ENCODE measurements around the gene ZNF354B. TPM values are rescaled to one million over a fixed set of nuclear protein-coding genes. Genes with fewer than 3 reads are reported as not detected.
"Not testable (repeated sequence)": the region's sequence is repeated elsewhere in the genome, so short reads cannot be mapped to it uniquely, and the experiment has no call there.

ZNF354B gene
- total RNA-seq, 1 donor from 2014 or later, result 25.8 TPM

DNA sequence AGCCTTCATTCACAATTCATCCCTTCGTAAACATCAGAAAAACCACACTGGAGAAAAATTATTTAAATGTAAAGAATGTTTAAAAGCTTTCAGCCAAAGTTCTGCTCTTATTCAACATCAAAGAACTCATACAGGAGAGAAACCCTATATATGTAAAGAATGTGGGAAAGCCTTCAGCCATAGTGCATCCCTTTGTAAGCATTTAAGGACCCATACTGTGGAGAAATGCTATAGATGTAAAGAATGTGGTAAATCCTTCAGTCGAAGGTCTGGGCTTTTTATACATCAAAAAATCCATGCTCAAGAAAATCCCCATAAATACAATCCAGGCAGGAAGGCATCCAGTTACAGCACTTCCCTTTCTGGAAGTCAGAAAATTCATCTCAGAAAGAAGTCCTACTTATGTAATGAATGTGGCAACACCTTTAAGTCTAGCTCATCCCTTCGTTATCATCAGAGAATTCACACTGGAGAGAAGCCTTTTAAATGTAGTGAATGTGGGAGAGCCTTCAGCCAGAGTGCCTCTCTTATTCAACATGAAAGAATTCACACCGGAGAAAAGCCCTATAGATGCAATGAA is 23.5 kb downstream of the ZNF354B start:
- DNase-seq (ENCODE audit: low spot score), result not testable (repeated sequence)

DNA sequence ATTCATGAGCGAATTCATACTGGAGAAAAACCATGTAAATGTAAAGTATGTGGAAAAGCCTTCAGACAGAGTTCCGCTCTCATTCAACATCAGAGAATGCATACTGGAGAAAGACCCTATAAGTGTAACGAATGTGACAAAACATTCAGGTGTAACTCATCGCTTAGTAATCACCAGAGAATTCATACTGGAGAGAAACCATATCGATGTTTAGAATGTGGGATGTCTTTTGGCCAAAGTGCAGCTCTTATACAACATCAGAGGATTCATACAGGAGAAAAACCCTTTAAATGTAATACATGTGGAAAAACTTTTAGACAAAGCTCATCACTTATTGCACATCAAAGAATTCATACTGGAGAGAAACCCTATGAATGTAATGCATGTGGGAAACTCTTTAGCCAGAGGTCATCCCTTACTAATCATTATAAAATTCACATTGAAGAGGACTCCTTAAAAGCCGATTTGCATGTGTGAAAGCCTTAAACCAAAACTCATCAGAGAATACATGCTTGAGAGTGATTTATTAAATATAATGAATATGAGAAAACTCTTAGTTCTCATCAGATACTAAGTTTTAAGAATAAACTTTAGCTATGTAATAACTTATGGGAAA is 24.2 kb downstream of the ZNF354B start:
- no peak for DNase-seq (ENCODE audit: low spot score)

DNA sequence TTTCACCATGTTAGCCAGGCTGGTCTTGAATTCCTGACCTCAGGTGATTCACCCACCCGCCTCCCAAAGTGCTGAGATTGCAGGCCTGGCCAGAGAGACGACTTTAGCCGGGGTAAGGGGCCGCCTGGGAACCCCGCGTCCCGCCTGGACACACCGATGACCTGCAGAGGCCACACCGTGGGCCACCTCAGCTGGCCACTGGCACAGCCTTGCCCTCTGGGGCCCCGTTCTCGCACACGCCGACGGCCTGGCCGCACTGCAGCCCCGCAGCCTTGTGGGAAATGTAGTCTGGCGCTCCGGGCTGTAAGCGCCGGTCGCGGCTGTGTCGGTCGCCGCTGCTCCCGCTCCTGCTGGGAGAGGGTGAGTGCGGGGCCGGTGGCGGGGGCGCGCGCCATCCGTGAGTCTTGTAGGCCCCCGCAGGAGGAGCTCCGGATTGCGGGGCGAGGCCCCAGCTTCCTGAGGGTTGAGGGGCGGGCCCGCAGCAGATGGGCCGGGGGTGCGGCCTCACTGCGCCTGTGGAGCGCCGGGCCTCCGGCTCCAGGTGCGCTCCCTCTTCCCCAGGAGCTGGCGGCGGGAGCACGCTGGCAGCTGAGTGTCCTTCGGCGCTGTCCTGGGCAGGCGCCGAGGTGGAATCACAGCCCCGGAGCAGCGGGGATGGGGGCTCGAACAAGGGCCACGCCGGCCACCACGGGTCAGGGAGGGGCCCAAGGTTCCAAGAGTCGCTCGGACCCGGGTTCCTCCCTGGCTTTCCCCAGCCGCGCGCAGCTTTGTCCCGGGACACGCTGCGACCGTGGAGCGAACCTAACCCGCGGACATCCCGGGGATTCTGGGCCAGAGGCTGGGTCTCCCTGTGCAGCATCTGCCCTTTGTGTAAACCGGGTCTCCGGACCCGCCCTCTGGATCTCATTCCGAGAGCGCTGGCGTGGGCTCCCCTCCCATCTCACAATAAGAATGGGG is 36.1 kb downstream of the ZNF354B start, which contains the start of gene ZFP2:
TSS of gene ZFP2 (plus strand) at position 299 of the 957 bp plus-strand sequence. CDS start 35,401 bp downstream, outside the sequence.
- peak; percentile 79 for DNase-seq (ENCODE audit: low spot score)

DNA sequence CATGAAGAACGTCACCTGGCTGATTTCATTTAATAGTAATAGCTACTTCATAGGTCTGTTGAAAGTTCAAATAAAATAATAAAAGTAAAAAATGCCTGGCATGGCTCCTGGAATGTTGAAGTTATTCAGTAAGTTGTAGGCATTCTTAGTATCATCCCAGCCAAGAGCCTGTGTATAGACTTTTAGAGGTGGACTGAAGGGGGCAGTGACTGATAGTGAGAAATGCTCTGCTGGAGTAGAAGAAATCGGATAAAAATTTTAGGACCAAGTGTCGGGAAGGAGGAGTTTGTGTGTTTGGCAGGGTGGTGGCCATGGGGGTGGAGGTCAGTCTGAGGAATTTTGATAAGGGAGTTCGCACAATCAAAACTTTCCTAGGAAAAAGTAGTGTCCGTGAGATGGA is 39.5 kb downstream of the ZNF354B start:
- no peak for DNase-seq (ENCODE audit: low spot score)

DNA sequence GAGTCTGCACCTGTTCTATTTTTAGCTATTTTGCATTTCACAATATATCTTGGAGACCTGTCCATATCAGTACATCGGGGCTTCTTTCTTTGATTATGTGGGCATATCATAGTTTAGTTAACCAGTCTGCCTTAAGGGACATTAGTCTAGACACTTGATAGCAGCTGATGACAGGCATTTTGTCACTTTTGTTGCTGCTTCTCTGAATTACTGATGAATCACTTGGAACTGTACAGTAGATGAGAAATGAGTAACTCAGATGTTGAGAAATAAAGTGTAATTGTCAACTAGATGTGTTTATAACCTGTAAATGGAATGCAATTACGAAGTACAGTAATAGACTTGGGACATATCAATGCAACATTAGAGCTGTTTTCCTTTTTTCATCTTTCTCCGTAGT is 43.1 kb downstream of the ZNF354B start:
- no peak for DNase-seq (ENCODE audit: low spot score)

DNA sequence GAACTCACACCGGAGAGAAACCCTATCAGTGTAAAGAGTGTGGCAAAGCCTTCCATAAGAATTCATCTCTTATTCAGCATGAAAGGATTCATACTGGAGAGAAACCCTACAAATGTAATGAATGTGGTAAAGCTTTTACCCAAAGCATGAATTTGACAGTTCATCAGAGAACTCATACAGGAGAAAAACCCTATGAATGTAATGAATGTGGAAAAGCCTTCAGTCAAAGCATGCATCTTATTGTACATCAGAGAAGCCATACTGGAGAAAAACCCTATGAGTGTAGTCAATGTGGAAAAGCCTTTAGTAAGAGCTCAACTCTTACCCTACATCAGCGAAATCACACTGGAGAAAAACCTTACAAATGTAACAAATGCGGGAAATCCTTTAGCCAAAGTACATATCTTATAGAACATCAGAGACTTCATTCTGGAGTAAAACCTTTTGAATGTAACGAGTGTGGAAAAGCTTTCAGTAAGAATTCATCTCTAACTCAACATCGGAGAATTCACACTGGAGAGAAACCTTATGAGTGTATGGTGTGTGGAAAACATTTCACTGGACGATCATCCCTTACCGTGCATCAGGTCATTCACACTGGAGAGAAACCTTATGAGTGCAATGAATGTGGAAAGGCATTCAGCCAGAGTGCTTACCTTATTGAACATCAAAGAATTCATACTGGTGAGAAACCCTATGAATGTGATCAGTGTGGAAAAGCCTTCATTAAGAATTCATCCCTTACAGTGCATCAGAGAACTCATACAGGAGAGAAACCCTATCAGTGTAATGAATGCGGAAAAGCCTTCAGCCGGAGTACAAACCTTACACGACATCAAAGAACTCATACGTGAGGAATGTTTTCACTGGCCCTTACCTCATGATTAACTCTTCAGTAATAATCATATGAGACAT is 72.3 kb downstream of the ZNF354B start:
- DNase-seq (ENCODE audit: low spot score), result no peak

Other genes starting within 250 kb of the ZNF354B start
- 73.4 TPM for gene CLK4, start 232.9 kb upstream of the ZNF354B start, total RNA-seq (ENCODE audit: insufficient read depth, low replicate concordance)
- 6.5 TPM for gene ZNF354A, start 129.3 kb upstream of the ZNF354B start, total RNA-seq (ENCODE audit: insufficient read depth, low replicate concordance)
- gene ZFP2, start 36.0 kb downstream of the ZNF354B start, total RNA-seq (ENCODE audit: insufficient read depth, low replicate concordance), result 8.7 TPM
- gene ZNF454, start 81.2 kb downstream of the ZNF354B start, total RNA-seq (ENCODE audit: insufficient read depth, low replicate concordance), result 2.4 TPM
- 0.96 TPM for gene GRM6, start 135.4 kb downstream of the ZNF354B start, total RNA-seq (ENCODE audit: insufficient read depth, low replicate concordance)
- 14.9 TPM for gene ZNF879, start 163.9 kb downstream of the ZNF354B start, total RNA-seq (ENCODE audit: insufficient read depth, low replicate concordance)
- 15.9 TPM for gene ZNF354C, start 200.4 kb downstream of the ZNF354B start, total RNA-seq (ENCODE audit: insufficient read depth, low replicate concordance)